GM06990 (cell line): ENCODE data around the gene PTGES3.
"Not testable (repeated sequence)": the region's sequence is repeated elsewhere in the genome, so short reads cannot be mapped to it uniquely, and the experiment has no call there.

Source experiments
- DNase-seq: peaks from one replicate; pipeline ENCODE4 v3.0.0-alpha.2; 2011; ENCODE audit not compliant: insufficient read length; ENCODE audit errors: extremely low read depth
- H3K27me3 ChIP-seq: replicated peaks from 2 replicates; pipeline ENCODE4 v1.6.0; 2011; ENCODE audit warnings: low read length; ENCODE audit not compliant: control insufficient read depth, insufficient read depth
- H3K36me3 ChIP-seq: 2 replicates; pipeline ENCODE4 v1.5.1; 2011; ENCODE audit warnings: low read length; ENCODE audit not compliant: control insufficient read depth, insufficient read depth
- H3K4me3 ChIP-seq: replicated peaks from 2 replicates; pipeline ENCODE4 v1.5.1; 2011; ENCODE audit warnings: low read depth, mild to moderate bottlenecking, control low read depth, low read length
- CTCF ChIP-seq: IDR thresholded peaks from 2 replicates; pipeline ENCODE4 v1.5.1; 2011; ENCODE audit warnings: low read length, control low read depth, mild to moderate bottlenecking, inconsistent platforms; ENCODE audit not compliant: insufficient read depth, poor library complexity, severe bottlenecking

PTGES3 gene

GRCh38 chr12:56657416-56658379 is 30.4 kb downstream of the PTGES3 start:
- DNase-seq: peak; percentile 48
- H3K36me3 ChIP-seq: no peaks in the 10 kb centered on the region; the same call in 1 of the 2 replicates
- no peaks in the 10 kb centered on the region for H3K27me3 ChIP-seq
- no peak overlapping the region for H3K4me3 ChIP-seq
- no peak for TF ChIP-seq CTCF

DNA sequence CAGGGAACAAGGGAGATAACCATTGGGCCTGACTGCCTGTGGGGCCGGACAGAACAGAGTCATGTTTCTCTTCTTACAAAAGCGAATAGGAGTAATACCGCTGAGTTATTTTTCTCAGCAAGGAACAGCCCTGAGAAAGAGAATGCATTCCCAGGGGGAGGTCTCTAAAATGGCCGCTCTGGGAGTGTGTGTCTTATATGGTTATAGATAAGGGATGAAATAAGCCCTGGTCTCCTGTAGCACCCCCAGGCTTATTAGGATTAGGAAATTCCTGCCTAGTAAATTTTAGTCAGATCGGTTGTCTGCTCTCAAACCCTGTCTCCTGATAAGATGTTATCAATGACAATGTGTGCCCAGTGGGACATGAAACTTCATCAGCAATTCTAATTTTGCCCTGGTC is 34.3 kb downstream of the PTGES3 start:
- H3K4me3 ChIP-seq, DNase-seq, H3K36me3 ChIP-seq, H3K27me3 ChIP-seq: not testable (repeated sequence)

GRCh38 chr12:56648023-56648422 is 40.1 kb downstream of the PTGES3 start:
- DNase-seq, H3K4me3 ChIP-seq, H3K36me3 ChIP-seq, H3K27me3 ChIP-seq: not testable (repeated sequence)

GRCh38 chr12:56645717-56646446 is 42.2 kb downstream of the PTGES3 start, which contains the start of gene ATP5F1B:
TSS of gene ATP5F1B (minus strand) at chr12:56645984. CDS start at chr12:56645963, 21 bp downstream.
- DNase-seq: peak; percentile 90
- Histone ChIP-seq H3K36me3 (peaks cover 8% of the 10 kb centered on the region), H3K27me3 (no peaks in the 10 kb centered on the region), H3K4me3 (peak within 1 kb of the TSS; percentile 98)
- no peak for TF ChIP-seq CTCF

GRCh38 chr12:56645201-56645716 is 42.8 kb downstream of the PTGES3 start:
- no peak for TF ChIP-seq CTCF
- Histone ChIP-seq H3K36me3 (peaks cover 9% of the 10 kb centered on the region), H3K27me3 (no peaks in the 10 kb centered on the region), H3K4me3 (peak overlapping the region; percentile 98)
- DNase-seq: peak; percentile 29

- no peak for DNase-seq
- H3K36me3 ChIP-seq: peaks cover 14% of the 10 kb centered on the region
- TF ChIP-seq CTCF: no peak
These were observed 43.4 kb downstream of the PTGES3 start for GRCh38 chr12:56644654-56645053.

More at GRCh38 chr12:56644654-56645053, 43.4 kb downstream of the PTGES3 start:
- Histone ChIP-seq H3K27me3 (no peaks in the 10 kb centered on the region), H3K4me3 (peak overlapping the region; percentile 98)
